ENCODE measurements around the gene KRT13. TPM values are rescaled to one million over a fixed set of nuclear protein-coding genes. Genes with fewer than 3 reads are reported as not detected.

Gene KRT13
- not detected in 2 replicates for total RNA-seq

DNA sequence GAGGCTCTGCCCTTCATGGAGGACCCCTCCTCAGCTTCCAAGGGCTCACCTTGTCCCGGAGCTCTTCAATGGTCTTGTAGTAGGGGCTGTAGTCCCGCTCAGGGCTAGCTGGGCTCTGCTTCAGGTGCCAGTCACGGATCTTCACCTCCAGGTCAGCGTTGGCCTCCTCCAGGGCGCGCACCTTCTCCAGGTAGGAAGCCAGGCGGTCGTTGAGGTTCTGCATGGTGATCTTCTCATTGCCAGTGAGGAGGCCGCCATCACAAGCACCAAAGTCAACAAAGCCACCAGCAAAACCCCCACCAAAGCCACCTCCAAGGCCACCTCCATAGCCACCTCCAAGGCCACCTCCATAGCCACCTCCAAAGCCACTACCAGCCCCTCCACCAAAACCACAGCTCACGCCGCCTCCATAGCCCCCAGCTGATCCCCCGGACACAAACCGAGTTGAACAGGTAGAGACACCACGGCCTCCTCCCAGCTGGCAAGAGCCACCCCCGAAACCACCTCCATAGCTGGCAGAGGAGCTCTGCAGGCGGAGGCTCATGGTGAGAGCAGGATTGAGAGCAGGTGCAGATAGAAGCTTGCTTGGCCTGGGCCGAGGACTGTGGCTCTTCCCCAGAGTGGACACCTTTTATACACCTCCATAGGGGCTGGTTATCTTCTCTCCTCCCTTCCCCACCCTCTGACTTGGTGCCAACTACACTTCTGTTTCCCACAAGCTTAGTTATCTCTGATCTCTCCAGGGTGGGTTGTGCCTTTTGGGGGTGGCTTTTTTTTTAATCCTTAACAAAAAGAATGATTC is at the start of gene KRT13:
KRT13 (minus strand) TSS at position 606 of the 802 bp plus-strand sequence; CDS start at position 544, 62 bp downstream.

DNA sequence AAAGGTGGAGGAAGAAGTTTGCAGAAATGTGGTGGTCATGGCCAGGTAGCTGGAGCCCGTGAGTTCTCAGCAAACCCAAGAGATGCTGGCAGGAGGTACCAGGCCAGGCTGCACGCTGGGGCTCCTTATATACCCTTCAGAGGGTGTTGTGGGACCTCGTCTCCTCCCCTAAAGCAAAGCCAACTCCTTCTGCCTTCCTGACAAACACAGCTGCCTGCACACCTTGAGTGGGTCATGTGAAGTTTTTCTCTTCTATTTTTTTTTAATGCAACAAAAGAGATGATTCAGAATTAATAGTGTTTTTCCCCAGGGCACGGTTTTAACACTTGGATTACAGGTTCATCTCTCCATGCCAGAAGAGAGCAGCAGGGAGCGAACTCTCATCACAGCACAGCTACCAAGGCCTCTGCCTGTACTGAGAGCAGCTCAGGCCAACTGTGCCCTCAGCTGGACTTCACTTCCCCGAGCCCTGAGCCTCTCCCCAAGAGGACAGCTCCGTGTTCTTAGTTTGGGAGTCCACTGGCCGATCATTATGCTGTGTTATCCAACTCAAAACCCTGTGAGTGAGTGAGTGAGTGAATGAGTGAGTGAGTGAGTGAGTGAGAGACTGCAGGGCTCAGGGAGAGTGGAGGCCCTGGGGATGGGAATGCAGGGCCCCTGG is 13.5 kb upstream of the KRT13 start, which contains the start of gene KRT15:
KRT15 (minus strand) TSS at position 102 of the 661 bp plus-strand sequence; CDS start at position 39, 63 bp downstream.

DNA sequence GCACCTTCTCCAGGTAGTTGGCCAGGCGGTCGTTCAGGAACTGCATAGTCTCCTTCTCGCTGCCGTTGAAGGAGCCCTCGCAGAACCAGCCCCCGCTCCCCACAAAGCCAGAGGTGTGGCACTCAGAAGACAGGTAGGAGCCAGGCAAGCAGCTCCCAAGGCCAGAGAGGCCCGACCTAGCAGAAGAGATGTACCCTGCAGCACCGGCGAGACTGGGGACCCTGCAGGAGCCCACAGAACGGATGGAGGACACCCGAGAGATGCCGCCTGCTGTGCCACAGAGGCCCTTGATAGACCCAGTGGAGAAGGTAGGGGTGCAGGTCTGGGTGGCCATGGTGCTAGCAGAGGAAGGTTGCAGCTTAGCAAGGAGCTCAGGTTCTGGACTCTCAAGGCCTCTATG is 15.9 kb downstream of the KRT13 start, which contains the start of gene KRT36:
KRT36 (minus strand) TSS at position 380 of the 400 bp plus-strand sequence; CDS start at position 334, 46 bp downstream.

DNA sequence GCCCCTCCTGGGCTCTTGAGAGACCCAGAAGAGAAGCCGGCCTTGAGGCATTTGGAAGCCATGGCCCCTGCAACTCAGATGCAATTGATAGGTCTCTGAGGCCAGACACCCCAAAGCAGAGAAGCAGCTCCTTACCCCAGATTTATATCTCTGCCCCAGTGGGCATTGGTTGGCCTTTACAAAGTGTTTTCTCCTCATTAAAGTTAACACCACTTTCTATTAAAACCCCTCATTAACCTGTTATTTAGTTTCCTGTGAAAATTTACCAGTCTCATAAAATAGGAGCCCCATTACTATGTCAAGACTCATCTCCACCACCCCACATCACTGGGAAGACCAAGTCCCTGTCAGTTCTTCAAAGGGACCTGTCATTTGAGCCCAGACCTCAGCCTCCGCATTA is 24.4 kb downstream of the KRT13 start, which contains the start of gene KRT35:
KRT35 (minus strand) TSS at position 116 of the 400 bp plus-strand sequence; CDS start at position 62, 54 bp downstream.

DNA sequence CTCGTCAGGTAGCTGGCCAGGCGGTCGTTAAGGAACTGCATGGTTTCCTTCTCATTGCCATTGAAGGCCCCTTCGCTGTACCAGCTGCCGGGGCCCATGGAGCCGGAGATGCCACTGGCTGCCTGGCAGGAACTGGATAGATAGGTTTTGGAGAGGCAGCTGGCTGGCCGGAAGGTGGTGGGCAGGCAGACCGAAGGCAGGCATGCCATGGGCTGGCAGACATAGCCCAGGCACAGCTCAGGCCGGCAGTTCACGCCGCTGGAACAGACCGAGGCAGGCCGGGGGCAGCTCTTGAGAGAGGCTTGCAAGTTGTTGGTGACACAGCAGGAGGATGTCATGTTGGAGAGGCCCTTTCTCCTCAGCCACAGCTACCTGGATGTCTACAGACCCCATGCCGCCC is 38.4 kb downstream of the KRT13 start, which contains the start of gene KRT32:
KRT32 (minus strand) TSS at position 399 of the 400 bp plus-strand sequence; CDS start at position 338, 61 bp downstream.

Small RNAs within 50 kb of the gene (small RNA-seq; reads per million reads assigned to genes)
- 1.2 reads per million, percentile 52 among the genes with 10 or more reads in this experiment for gene RNU2-32P

Other genes with a start within 250 kb of the KRT13 start
- gene KRTAP9-6, start 240.2 kb downstream of the KRT13 start, total RNA-seq = not detected in 2 replicates
- not detected in 2 replicates for gene KRTAP9-7, start 229.9 kb downstream of the KRT13 start, total RNA-seq
- gene KRTAP29-1, start 202.8 kb downstream of the KRT13 start, total RNA-seq = not detected in 2 replicates
- gene KRTAP16-1, start 196.3 kb downstream of the KRT13 start, total RNA-seq = not detected in 2 replicates
- not detected in 2 replicates for gene KRTAP17-1, start 189.9 kb downstream of the KRT13 start, total RNA-seq
- gene KRT33A, start 154.8 kb downstream of the KRT13 start, total RNA-seq = not detected in 2 replicates
- gene KRT33B, start 135.8 kb downstream of the KRT13 start, total RNA-seq = not detected in 2 replicates
- 0.13 TPM in 1 of 2 replicates, not detected in the other for gene KRT34, start 123.3 kb downstream of the KRT13 start, total RNA-seq
- gene KRT31, start 108.0 kb downstream of the KRT13 start, total RNA-seq = not detected in 2 replicates
- not detected in 2 replicates for gene KRT37, start 81.0 kb downstream of the KRT13 start, total RNA-seq
- not detected in 2 replicates for gene KRT38, start 64.6 kb downstream of the KRT13 start, total RNA-seq
- not detected in 2 replicates for gene KRT32, start 38.2 kb downstream of the KRT13 start, total RNA-seq
- gene KRT35, start 24.5 kb downstream of the KRT13 start, total RNA-seq = not detected in 2 replicates
- not detected in 2 replicates for gene KRT36, start 15.7 kb downstream of the KRT13 start, total RNA-seq
- 0.11 TPM in 1 of 2 replicates, not detected in the other for gene KRT15, start 13.3 kb upstream of the KRT13 start, total RNA-seq
- gene KRT19, start 22.7 kb upstream of the KRT13 start, total RNA-seq = 0.26 and 1.6 TPM in 2 replicates
- not detected in 2 replicates for gene KRT9, start 66.4 kb upstream of the KRT13 start, total RNA-seq
- gene KRT14, start 81.3 kb upstream of the KRT13 start, total RNA-seq = 0.78 and 1.6 TPM in 2 replicates
- gene KRT16, start 107.2 kb upstream of the KRT13 start, total RNA-seq = 2.7 and 4.1 TPM in 2 replicates
- 1.7 and 3.7 TPM in 2 replicates for gene KRT17, start 119.0 kb upstream of the KRT13 start, total RNA-seq
- gene EIF1, start 183.3 kb upstream of the KRT13 start, total RNA-seq = 98.0 and 127 TPM in 2 replicates
- not detected in 2 replicates for gene GAST, start 206.7 kb upstream of the KRT13 start, total RNA-seq
- 0.11 TPM in 1 of 2 replicates, not detected in the other for gene HAP1, start 229.0 kb upstream of the KRT13 start, total RNA-seq

All from articular chondrocyte of knee joint (primary cell).